B cell (primary cell): ENCODE results near the gene WWP2.
"Not testable (repeated sequence)": the region's sequence is repeated elsewhere in the genome, so short reads cannot be mapped to it uniquely, and the experiment has no call there.

Experiments used
- CTCF ChIP-seq: fragments of 200-600 bp; IDR thresholded peaks from one replicate; pipeline ENCODE4 v1.8.0; 2022; ENCODE audit warnings: antibody characterized with exemption, mild to moderate bottlenecking
- EZH2 ChIP-seq: IDR thresholded peaks from 2 replicates; pipeline ENCODE4 v1.6.1; 2012; ENCODE audit warnings: borderline replicate concordance, low read depth, mild to moderate bottlenecking, moderate library complexity, low read length; ENCODE audit not compliant: insufficient read depth, poor library complexity, severe bottlenecking

DNA sequence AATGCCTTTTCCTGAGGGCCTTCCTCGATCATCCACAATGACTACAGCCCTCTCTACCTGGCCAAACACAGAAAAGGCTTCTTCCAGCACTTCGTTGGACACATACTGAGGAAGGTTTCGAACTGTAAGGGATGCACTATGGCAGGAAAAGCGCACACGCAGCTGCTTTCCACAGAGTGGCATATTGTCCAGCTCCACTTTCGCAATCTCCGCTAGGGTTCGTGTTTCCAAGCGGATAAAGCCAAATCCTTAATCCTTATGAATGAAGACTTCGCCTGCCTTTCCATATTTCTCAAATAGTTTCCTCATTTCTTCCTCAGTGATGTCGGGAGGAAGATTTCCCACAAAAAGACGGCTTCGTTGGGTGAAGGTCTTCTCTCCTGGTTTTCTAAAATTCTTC, 4.8 kb upstream of the WWP2 start:
- not testable (repeated sequence) for TF ChIP-seq CTCF, EZH2
